HG02943 (cell line): Measurements from ENCODE around the gene TEKT5.

Experiments
- ATAC-seq: cut with Tn5 transposase; IDR thresholded peaks from one replicate; pipeline ENCODE4 v1.9.1; 2021; ENCODE audit warnings: mild to moderate bottlenecking, low read depth, moderate library complexity; ENCODE audit not compliant: unreplicated experiment

The TEKT5 gene

GRCh38 chr16:10584981-10585438, 109.7 kb downstream of the TEKT5 start:
- no peak for ATAC-seq

GRCh38 chr16:10583269-10583668, 111.5 kb downstream of the TEKT5 start:
- ATAC-seq, result no peak

DNA sequence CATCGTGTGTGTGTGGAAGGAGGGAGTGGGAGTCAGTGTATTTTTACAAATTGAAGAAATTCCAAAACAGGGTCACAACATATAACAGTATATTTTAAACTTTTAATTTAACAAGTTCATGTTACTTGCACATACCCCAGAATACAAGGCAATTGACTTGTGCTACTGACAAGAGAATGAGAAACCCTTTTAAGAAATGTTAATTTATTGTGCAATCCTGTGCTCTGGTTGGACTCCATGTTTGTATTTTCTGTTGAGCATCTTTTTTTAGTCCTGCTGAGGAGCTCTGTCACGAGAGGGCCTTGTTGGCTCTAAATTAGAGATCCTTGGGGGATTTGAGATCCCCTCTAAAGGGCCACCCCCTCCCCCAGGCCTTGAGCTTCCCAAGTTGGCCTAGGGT, 113.2 kb downstream of the TEKT5 start:
- no peak for ATAC-seq

- no peak for ATAC-seq
Measured at GRCh38 chr16:10580883-10581247, 113.9 kb downstream of the TEKT5 start.

GRCh38 chr16:10579965-10580882, 114.5 kb downstream of the TEKT5 start, which contains the start of gene EMP2:
Gene EMP2 (minus strand): TSS chr16:10580598. CDS start chr16:10547617, 32,981 bp downstream.
- no peak for ATAC-seq

GRCh38 chr16:10579575-10579964, 115.2 kb downstream of the TEKT5 start:
- no peak for ATAC-seq

DNA sequence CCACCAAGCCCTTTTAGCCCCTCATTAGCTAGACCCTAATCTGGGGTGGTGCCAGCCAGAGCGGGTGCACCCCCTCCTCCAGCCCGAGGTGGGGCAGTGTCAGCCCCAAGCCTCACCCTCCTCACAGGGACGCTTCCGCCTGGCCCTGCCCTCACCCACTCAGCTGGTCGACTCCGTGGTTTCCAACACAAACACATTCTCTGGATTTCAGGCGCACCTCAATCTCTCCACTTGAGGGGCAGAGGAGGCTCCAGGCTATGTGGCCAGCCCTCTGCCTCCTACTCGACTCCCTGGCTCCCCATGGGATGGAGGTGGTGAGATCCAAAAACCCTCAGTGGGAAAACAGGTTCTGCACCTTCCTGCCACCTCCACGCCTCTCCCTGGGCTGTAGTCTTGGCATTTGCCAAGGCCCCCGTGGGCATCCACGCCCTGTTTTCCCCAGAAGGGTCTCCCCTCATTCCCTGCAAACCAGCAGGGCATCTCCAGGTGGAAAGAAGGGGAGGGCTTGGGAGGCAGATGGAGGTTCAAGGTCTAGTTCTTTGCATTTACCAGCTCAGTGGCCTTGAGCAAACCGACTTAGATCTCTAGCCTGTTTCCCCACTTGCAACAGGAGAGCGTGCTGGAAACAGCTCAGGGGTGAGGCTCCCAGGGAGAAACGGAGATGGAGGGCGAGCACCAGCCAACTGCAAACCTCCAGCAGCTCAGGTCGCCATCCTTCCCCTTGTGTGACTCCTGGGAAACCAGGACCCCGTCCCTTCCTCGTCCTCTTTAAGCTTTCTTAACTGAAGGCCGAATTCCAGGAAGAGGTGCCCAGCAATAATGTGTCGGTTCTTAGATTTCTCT, 116.0 kb downstream of the TEKT5 start:
- ATAC-seq, result no peak
